NCI-H524 (cell line): ENCODE data around the gene VTI1A.
"Not testable (repeated sequence)": the region's sequence is repeated elsewhere in the genome, so short reads cannot be mapped to it uniquely, and the experiment has no call there.

Source experiments
- DNase-seq, 2 experiments: peaks; one replicate each; lab custom pipeline; 2025; lab: John Stamatoyannopoulos, UW

The VTI1A gene

GRCh38 chr10:112454910-112455779, 8.1 kb downstream of the VTI1A start:
- no peak for DNase-seq

DNA sequence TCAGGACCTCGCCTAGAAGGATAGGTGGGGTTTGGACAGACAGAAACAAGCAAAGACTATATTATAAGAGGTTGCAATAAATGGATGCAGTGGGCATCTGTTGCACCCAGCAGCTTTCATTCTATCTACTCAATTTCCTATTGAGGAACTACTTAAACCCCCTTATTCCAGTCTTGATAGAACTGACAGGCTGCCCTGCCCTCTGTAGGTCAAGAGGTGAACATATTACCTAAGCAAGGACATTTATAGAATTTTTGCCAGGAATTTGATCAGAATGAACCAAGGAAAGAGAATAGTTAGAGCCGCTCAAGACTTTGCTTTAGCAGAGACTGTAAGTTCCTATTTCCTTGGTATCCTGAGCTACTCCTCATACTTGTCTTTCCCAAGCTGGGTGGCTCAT, 9.5 kb downstream of the VTI1A start:
- DNase-seq, result no peak

- DNase-seq, result no peak
Observed at GRCh38 chr10:112460366-112460765, 13.4 kb downstream of the VTI1A start.

DNA sequence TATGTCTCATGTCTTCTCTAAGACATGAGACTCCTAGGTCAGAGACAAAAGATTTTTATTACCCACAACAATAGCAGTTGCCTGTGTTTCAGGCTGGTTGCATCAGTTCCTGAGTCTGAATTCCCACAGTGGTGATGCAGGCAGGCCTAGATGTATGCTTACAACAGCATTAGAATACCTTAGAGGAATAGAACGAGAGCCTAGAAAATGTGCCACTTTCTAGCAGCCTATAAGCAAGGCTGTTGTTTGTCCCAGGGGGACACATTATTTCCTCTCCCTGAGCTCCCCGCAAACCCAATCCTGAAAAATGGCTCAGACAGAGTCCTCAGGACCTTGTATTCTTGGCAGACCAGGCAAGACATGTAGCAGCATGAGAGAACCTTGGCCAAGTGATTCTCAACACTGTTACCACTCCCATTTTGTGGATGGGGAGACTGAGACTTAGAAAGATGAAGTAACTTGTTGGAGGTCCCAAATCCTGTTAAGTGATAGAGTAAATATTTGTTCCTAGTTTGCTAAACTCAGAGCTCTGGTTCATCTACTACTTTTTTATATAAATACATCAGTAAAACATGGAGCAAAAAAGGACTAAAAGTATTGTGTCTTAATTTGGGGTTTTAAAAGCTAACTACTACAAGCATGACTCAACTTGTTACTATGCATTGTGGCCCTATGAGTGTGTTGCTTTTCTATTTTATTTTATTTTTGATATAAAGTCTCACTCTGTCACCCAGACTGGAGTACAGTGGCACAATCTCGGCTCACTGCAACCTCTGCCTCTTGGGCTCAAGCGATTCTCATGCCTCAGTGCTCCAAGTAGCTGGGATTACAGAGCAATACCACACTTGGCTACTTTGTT, 14.2 kb downstream of the VTI1A start:
- no peak for DNase-seq

GRCh38 chr10:112464074-112464473, 17.1 kb downstream of the VTI1A start:
- DNase-seq, result not testable (repeated sequence)

- no peak for DNase-seq
Observed at GRCh38 chr10:112465299-112465883, 18.4 kb downstream of the VTI1A start.

- no peak for DNase-seq
Observed at GRCh38 chr10:112466802-112467201, 19.8 kb downstream of the VTI1A start.

DNA sequence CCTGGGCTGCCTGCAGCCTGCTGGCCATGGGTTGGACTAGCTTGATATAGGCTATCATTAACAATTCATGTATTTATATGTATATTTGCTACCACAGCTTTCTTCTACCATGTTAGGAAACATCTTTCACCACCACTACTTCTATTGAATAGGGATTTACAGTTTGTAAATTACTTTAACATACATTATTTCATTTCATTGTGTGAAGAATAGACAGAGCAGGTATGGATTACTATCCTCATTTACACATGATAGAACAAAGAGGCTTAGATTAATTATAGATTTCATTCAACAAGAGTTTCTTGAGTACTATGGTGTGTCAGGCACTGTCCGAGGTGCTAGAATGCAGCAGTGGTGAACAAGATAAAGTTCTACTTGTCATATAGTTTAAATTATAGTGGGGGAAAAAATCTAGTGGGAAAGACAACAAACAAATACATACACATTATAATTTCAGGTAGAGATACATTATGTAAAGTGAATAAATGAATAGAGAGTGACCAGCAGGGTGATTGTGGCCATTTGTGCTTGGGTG, 20.6 kb downstream of the VTI1A start:
- no peak for DNase-seq

DNA sequence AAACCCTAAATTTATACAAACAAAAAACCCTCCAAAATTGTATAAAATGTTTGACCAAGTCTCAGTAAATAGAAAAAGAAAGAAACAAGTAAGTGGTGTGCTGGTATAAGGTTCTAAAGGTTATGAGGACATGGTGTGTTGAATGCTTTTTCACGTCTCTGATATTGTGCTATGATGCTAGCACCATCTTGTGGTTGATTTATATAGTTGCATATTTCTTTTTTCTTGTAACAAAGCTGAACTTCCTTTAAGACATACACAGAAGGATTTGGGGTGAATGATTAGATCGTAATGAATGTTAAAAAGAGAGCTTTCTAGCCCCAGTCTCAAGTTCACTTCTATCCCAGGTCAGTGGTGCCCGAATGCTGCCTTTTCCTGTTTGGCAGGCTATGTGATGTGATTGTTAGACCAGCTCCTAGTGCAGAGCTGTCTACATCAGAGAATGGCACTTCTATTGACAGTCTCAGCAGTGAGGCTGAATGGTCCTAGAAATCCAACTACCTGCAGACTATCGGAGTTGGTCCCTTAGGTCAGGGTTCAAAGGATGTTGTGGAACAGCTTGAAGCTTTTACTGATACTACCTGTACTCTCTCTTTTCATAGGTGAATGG, 25.0 kb downstream of the VTI1A start:
- DNase-seq, result peak in 1 of 2 experiments; percentile 2

- peak in 1 of 2 experiments; percentile 0 for DNase-seq
Observed at GRCh38 chr10:112475575-112476218, 28.7 kb downstream of the VTI1A start.

DNA sequence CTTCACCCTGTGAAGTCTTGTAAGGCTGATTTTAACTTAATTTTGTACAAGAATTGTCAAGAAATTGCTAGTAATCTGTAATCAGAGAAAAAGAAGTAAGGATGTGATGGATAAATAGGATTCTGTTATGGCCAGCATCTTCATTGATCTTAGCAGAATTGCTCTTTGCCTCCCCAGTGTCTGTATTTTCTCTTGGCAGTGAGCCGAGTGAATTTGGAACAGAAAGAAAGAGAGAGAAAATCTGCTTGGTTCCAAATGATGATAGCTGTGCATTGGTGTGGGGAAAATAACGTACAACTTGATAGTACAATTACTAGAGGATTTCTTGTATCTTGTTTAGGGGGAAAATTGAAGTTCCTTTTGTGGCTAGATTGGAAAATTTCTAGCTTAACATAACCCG, 34.6 kb downstream of the VTI1A start:
- no peak for DNase-seq

DNA sequence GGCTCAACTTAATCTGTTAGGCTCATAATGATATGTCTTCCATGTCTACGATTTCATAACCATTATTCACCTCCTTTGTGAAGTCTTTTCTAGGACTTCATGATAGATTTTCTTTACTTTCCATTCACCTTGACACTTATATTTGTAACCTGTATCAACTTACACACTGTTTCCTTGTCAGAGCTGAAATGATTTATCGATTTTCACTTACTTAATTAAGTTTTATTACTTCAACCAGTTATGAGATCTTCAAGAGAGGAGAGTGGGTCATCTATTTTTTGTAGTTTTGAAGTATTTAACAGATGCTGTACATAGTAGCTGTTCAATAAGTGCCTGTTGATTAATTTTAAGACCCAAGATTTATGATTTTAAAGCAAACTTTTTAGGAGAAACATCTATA, 37.4 kb downstream of the VTI1A start:
- no peak for DNase-seq

GRCh38 chr10:112487964-112488363, 40.9 kb downstream of the VTI1A start:
- no peak for DNase-seq

DNA sequence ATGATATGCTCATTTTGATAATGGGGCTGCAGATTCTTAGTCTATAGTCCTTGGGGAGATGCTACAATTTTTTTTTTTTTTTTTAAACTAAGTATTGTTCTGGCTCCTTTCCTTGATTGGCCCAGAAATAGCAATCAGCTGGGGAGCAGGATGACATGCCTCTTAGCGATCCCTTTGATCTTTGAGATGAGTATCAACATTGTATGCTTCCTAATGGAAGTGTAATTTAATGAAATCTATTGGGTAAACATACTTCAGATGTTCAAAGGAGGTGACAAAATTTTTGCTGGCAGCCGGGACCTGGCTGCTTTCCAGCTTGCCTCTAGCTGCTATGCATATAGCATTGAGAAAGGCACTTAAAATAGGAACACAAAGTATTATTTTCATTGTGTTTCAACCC, 43.5 kb downstream of the VTI1A start:
- no peak for DNase-seq

DNA sequence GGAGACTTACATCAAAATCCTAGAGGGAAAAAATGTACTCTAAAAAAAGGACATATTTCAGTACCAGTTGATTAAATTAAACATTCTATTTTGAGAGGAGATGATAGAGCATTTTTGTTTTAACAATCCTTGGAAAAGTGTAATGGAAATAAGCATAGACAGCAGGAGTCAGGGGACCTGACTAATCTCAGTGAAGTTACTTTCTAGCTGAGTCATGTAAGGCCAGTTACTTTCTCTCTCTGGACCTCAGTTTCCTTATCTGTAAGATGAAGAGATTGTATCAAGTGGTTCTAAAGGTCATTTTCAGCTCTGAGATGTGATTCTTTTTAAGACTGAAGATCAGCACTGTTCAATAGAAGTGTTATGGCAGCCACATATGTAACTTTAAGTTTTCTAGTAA, 44.1 kb downstream of the VTI1A start:
- no peak for DNase-seq

- no peak for DNase-seq
Observed at GRCh38 chr10:112492736-112493135, 45.7 kb downstream of the VTI1A start.

GRCh38 chr10:112497347-112497950, 50.4 kb downstream of the VTI1A start:
- DNase-seq, result no peak

- DNase-seq, result no peak
Observed at GRCh38 chr10:112498806-112499205, 51.8 kb downstream of the VTI1A start.

DNA sequence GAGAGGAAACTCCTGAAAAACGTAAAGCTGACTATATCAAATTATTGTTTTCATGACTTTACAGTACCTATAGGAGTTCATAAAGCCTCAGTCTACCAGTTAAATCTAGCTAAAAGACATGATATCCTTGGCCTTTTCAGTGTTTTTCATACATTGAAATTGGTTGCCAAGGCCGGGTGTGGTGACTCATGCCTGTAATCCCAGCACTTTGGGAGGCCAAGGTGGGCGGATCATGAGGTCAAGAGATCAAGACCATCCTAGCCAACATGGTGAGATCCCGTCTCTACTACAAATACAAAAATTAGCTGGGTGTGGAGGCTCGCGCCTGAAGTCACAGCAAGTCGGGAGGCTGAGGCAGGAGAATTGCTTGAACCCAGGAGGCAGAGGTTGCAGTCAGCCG, 53.0 kb downstream of the VTI1A start:
- DNase-seq, result not testable (repeated sequence)

- DNase-seq, result no peak
Observed at GRCh38 chr10:112502536-112502935, 55.5 kb downstream of the VTI1A start.

DNA sequence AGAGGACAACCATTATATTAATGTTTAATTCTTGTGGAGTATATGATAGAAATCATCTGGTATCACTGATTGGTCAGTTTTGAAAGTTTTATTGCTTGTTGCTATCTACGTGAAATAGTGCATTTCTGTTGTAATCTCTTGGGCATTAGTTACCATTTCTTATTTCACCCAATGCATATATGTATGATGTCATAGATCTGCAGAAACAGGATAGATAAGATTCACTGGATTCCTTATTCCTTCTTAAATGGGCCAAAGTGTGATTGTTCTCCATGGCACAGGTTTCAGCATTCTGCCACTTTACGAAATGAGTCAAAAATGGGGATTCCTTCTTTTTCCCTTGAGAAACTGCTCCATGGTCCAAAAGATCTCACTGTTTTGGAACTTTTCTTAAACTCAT, 56.6 kb downstream of the VTI1A start:
- DNase-seq, result no peak
